Type B pancreatic cell (in vitro differentiated cells): Measurements from ENCODE around the gene SCRT2. TPM values are rescaled to one million over a fixed set of nuclear protein-coding genes. Genes with fewer than 3 reads are reported as not detected.

Source experiments
- DNase-seq: peaks from one replicate; pipeline ENCODE4 v3.0.0; 2021; ENCODE audit warnings: mixed read lengths; ENCODE audit not compliant: unreplicated experiment; ENCODE audit errors: extremely low spot score
- H3K27ac Mint-ChIP-seq: 2 replicates; pipeline ENCODE4 v1.8.0; 2021; ENCODE audit warnings: mild to moderate bottlenecking, mixed read lengths
- H3K27me3 Mint-ChIP-seq: 2 replicates; pipeline ENCODE4 v1.8.0; 2021; ENCODE audit warnings: mixed read lengths
- H3K36me3 Mint-ChIP-seq: 2 replicates; pipeline ENCODE4 v1.8.0; 2021; ENCODE audit warnings: mixed read lengths
- H3K4me1 Mint-ChIP-seq: one replicate; pipeline ENCODE4 v1.8.0; 2021; ENCODE audit warnings: mixed read lengths; ENCODE audit not compliant: unreplicated experiment
- H3K4me3 Mint-ChIP-seq: 2 replicates; pipeline ENCODE4 v1.8.0; 2021; ENCODE audit warnings: mild to moderate bottlenecking, mixed read lengths
- H3K9me3 Mint-ChIP-seq: 2 replicates; pipeline ENCODE4 v1.8.0; 2021; ENCODE audit warnings: mixed read lengths
- CTCF ChIP-seq: fragments of 200-600 bp; sonication (generic); conservative IDR thresholded peaks from 2 replicates; pipeline ENCODE4 v1.5.0; 2021; ENCODE audit warnings: antibody characterized with exemption, mild to moderate bottlenecking
- total RNA-seq: library from RNA; stranded (reverse); gene quantifications from 2 replicates; pipeline ENCODE4 v1.2.1, GENCODE V29; 2021; ENCODE audit warnings: low replicate concordance

The SCRT2 gene
- total RNA-seq, 1 donor from 2014 or later: 0.36 TPM

- no peaks in the 10 kb centered on the region for H3K36me3 Mint-ChIP-seq
- H3K4me1 Mint-ChIP-seq: peaks cover 26% of the 10 kb centered on the region
- H3K27me3 Mint-ChIP-seq: peaks cover 58% of the 10 kb centered on the region
- TF ChIP-seq CTCF: no peak
- H3K4me3 Mint-ChIP-seq: no peak overlapping the region
- no peaks in the 10 kb centered on the region for H3K9me3 Mint-ChIP-seq
- no peak for DNase-seq
- no peak overlapping the region for H3K27ac Mint-ChIP-seq
Measured at GRCh38 chr20:658731-659291, 16.8 kb downstream of the SCRT2 start.

- DNase-seq: no peak
- TF ChIP-seq CTCF: no peak
- peaks cover 26% of the 10 kb centered on the region for H3K4me1 Mint-ChIP-seq
- no peaks in the 10 kb centered on the region for H3K9me3 Mint-ChIP-seq
- H3K27me3 Mint-ChIP-seq: peaks cover 57% of the 10 kb centered on the region
- no peaks in the 10 kb centered on the region for H3K36me3 Mint-ChIP-seq
- H3K4me3 Mint-ChIP-seq: no peak overlapping the region
- H3K27ac Mint-ChIP-seq: no peak overlapping the region
Measured at GRCh38 chr20:658202-658601, 17.4 kb downstream of the SCRT2 start.

- H3K9me3 Mint-ChIP-seq: no peaks in the 10 kb centered on the region
- H3K27ac Mint-ChIP-seq: no peak overlapping the region
- H3K4me1 Mint-ChIP-seq: peaks cover 31% of the 10 kb centered on the region
- no peak overlapping the region for H3K4me3 Mint-ChIP-seq
- no peak for TF ChIP-seq CTCF
- DNase-seq: no peak
- no peaks in the 10 kb centered on the region for H3K36me3 Mint-ChIP-seq
- H3K27me3 Mint-ChIP-seq: peaks cover 47% of the 10 kb centered on the region
Measured at GRCh38 chr20:655726-656624, 19.6 kb downstream of the SCRT2 start.

- Mint-ChIP-seq H3K4me3 (peak overlapping the region; percentile 84), H3K27ac (peak overlapping the region; percentile 61), H3K27me3 (peaks cover 39% of the 10 kb centered on the region), H3K4me1 (peaks cover 25% of the 10 kb centered on the region), H3K9me3 (no peaks in the 10 kb centered on the region), H3K36me3 (peaks cover 3% of the 10 kb centered on the region)
- no peak for TF ChIP-seq CTCF
- DNase-seq: no peak
Measured at GRCh38 chr20:654417-654750, 21.2 kb downstream of the SCRT2 start.

- TF ChIP-seq CTCF: peak; percentile 13
- no peak for DNase-seq
- H3K27ac Mint-ChIP-seq: peak overlapping the region; percentile 61
- H3K4me3 Mint-ChIP-seq: peak overlapping the region; percentile 84
- peaks cover 7% of the 10 kb centered on the region for H3K36me3 Mint-ChIP-seq
- peaks cover 33% of the 10 kb centered on the region for H3K27me3 Mint-ChIP-seq
- peaks cover 27% of the 10 kb centered on the region for H3K4me1 Mint-ChIP-seq
- H3K9me3 Mint-ChIP-seq: no peaks in the 10 kb centered on the region
Measured at GRCh38 chr20:653590-654416, 21.8 kb downstream of the SCRT2 start.
